Epithelial cell of esophagus (primary cell): ENCODE data around the gene TMPRSS6.

Source experiments
- DNase-seq: peaks from one replicate; pipeline ENCODE4 v3.0.0; 2010; ENCODE audit warnings: low read depth
- H3K4me3 ChIP-seq: 2 replicates; pipeline ENCODE4 v1.5.1; 2011; ENCODE audit warnings: mild to moderate bottlenecking, low read length, control low read depth
- CTCF ChIP-seq: IDR thresholded peaks from 2 replicates; pipeline ENCODE4 v1.5.1; 2011; ENCODE audit warnings: low read depth, mild to moderate bottlenecking, low read length, control low read depth, inconsistent platforms; ENCODE audit not compliant: insufficient read depth; ENCODE audit errors: missing control alignments

Gene TMPRSS6

GRCh38 chr22:37117092-37117491 lies 7.6 kb upstream of the TMPRSS6 start:
- H3K4me3 ChIP-seq = no peak overlapping the region
- TF ChIP-seq CTCF = no peak
- no peak for DNase-seq

GRCh38 chr22:37115032-37115431 lies 5.5 kb upstream of the TMPRSS6 start:
- no peak for TF ChIP-seq CTCF
- H3K4me3 ChIP-seq = no peak overlapping the region
- DNase-seq = no peak

- no peak overlapping the region for H3K4me3 ChIP-seq
- TF ChIP-seq CTCF = no peak
- no peak for DNase-seq
Observed at GRCh38 chr22:37113757-37114156, 4.2 kb upstream of the TMPRSS6 start.

GRCh38 chr22:37112084-37112728 lies 2.7 kb upstream of the TMPRSS6 start:
- no peak for TF ChIP-seq CTCF
- no peak for DNase-seq

GRCh38 chr22:37111156-37111717 lies 1.7 kb upstream of the TMPRSS6 start:
- H3K4me3 ChIP-seq = no peak overlapping the region
- no peak for DNase-seq
- no peak for TF ChIP-seq CTCF

More at GRCh38 chr22:37112084-37112728, 2.7 kb upstream of the TMPRSS6 start:
- no peak overlapping the region for H3K4me3 ChIP-seq

GRCh38 chr22:37107816-37108621 lies 1.5 kb downstream of the TMPRSS6 start:
- H3K4me3 ChIP-seq = no peak overlapping the region
- DNase-seq = no peak
- no peak for TF ChIP-seq CTCF
